Glutamatergic neuron (in vitro differentiated cells): ENCODE measurements around the gene PXDN. TPM values are rescaled to one million over a fixed set of nuclear protein-coding genes. Genes with fewer than 3 reads are reported as not detected.

ENCODE experiments used
- DNase-seq: peaks from one replicate; pipeline ENCODE4 v3.0.0; 2022
- H3K27ac Mint-ChIP-seq: one replicate; pipeline ENCODE4 v1.8.0; 2020; ENCODE audit warnings: mild to moderate bottlenecking, mixed read lengths, inconsistent platforms; ENCODE audit not compliant: unreplicated experiment
- H3K27me3 Mint-ChIP-seq: one replicate; pipeline ENCODE4 v1.8.0; 2020; ENCODE audit warnings: mild to moderate bottlenecking, moderate library complexity, mixed read lengths, inconsistent platforms; ENCODE audit not compliant: unreplicated experiment
- H3K36me3 Mint-ChIP-seq: one replicate; pipeline ENCODE4 v1.8.0; 2020; ENCODE audit warnings: mild to moderate bottlenecking, mixed read lengths, inconsistent platforms; ENCODE audit not compliant: unreplicated experiment
- H3K4me1 Mint-ChIP-seq: one replicate; pipeline ENCODE4 v1.8.0; 2020; ENCODE audit warnings: mild to moderate bottlenecking, low read depth, mixed read lengths, inconsistent platforms; ENCODE audit not compliant: unreplicated experiment
- H3K4me3 Mint-ChIP-seq: one replicate; pipeline ENCODE4 v1.8.0; 2020; ENCODE audit warnings: mild to moderate bottlenecking, mixed read lengths, inconsistent platforms; ENCODE audit not compliant: unreplicated experiment
- H3K9me3 Mint-ChIP-seq: one replicate; pipeline ENCODE4 v1.8.0; 2020; ENCODE audit warnings: mild to moderate bottlenecking, moderate library complexity, mixed read lengths, inconsistent platforms; ENCODE audit not compliant: unreplicated experiment
- total RNA-seq: library from RNA; stranded (reverse); fragmentation: NEBNext Ultra II Directional; extraction: Animal tissue kit (Norgen Biotek cat#: 25700); gene quantifications from one replicate; pipeline ENCODE4 v1.2.1, GENCODE V29; 2021; ENCODE audit not compliant: unreplicated experiment
- TF ChIP-seq, protein P1 (sequence below): fragments of 200-600 bp; sonication (generic); IDR thresholded peaks from one replicate; pipeline ENCODE4 v1.5.0; 2021; ENCODE audit not compliant: partially characterized antibody, unreplicated experiment

The PXDN gene
- total RNA-seq, 1 donor from 2014 or later: 226 TPM

DNA sequence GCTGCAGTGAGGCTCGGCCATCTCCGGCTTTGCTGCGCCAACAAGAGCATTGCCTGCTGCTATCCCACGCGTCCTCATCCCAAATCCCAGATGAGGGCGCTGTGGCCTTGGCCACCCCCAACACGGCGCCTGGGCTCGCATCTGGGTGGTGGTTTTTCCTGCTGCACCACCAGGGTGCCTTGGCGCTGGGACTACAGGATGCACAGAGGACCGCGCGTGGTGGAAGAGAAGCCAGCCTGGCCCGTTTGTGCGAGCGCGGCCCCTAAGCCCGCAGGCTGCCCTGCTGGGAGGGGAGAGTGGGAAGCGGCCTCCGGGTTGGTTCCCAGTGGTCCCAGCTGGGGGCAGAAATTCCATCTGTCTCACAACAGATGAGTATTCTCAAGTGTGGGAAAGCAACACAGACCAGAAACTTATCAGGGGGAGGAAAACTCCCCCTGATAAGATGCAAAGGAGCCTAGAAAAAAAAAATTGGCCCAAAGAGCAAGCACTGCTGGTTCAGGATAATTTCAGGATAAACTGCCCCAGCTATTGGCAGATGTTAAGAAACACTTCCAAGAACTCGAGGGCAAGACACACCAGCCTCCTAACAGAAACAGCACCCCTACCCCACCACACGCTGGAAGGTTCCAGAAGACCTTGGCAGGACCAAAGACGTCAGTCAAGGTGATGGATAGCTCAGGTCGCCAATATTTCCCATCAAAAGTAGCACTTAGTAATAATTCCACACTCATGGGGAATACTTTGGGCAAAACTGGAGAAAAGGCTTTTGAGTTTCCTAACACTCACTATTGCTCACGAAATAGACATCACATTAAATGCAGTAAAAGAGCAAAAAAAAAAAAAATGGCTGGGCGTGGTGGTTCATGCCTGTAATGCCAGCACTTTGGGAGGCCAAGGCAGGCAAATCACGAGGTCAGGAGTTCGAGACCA, 152.1 kb downstream of the PXDN start:
- Mint-ChIP-seq H3K9me3 (peaks cover 28% of the 10 kb centered on the region), H3K4me1 (peaks cover 31% of the 10 kb centered on the region), H3K27ac (no peak overlapping the region), H3K4me3 (peak overlapping the region; percentile 16), H3K36me3 (no peaks in the 10 kb centered on the region), H3K27me3 (peaks cover 20% of the 10 kb centered on the region)
- TF ChIP-seq, protein P1, sequence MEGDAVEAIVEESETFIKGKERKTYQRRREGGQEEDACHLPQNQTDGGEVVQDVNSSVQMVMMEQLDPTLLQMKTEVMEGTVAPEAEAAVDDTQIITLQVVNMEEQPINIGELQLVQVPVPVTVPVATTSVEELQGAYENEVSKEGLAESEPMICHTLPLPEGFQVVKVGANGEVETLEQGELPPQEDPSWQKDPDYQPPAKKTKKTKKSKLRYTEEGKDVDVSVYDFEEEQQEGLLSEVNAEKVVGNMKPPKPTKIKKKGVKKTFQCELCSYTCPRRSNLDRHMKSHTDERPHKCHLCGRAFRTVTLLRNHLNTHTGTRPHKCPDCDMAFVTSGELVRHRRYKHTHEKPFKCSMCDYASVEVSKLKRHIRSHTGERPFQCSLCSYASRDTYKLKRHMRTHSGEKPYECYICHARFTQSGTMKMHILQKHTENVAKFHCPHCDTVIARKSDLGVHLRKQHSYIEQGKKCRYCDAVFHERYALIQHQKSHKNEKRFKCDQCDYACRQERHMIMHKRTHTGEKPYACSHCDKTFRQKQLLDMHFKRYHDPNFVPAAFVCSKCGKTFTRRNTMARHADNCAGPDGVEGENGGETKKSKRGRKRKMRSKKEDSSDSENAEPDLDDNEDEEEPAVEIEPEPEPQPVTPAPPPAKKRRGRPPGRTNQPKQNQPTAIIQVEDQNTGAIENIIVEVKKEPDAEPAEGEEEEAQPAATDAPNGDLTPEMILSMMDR: peak; percentile 54
- peak; percentile 81 for DNase-seq

GRCh38 chr2:1591461-1591770, 152.9 kb downstream of the PXDN start:
- peaks cover 28% of the 10 kb centered on the region for H3K9me3 Mint-ChIP-seq
- H3K27me3 Mint-ChIP-seq: peaks cover 20% of the 10 kb centered on the region
- H3K4me3 Mint-ChIP-seq: peak overlapping the region; percentile 79
- no peaks in the 10 kb centered on the region for H3K36me3 Mint-ChIP-seq
- TF ChIP-seq, protein P1: no peak
- H3K27ac Mint-ChIP-seq: no peak overlapping the region
- peak; percentile 46 for DNase-seq
- peaks cover 31% of the 10 kb centered on the region for H3K4me1 Mint-ChIP-seq

GRCh38 chr2:1590596-1591460, 153.5 kb downstream of the PXDN start:
- Mint-ChIP-seq H3K9me3 (peaks cover 28% of the 10 kb centered on the region), H3K4me1 (peaks cover 31% of the 10 kb centered on the region), H3K4me3 (peak overlapping the region; percentile 79), H3K36me3 (no peaks in the 10 kb centered on the region), H3K27ac (no peak overlapping the region), H3K27me3 (peaks cover 20% of the 10 kb centered on the region)
- TF ChIP-seq, protein P1: no peak
- peak; percentile 55 for DNase-seq

GRCh38 chr2:1588978-1589621, 155.2 kb downstream of the PXDN start:
- TF ChIP-seq, protein P1: peak; percentile 11
- Mint-ChIP-seq H3K27ac (no peak overlapping the region), H3K4me3 (no peak overlapping the region), H3K9me3 (peaks cover 27% of the 10 kb centered on the region), H3K36me3 (no peaks in the 10 kb centered on the region), H3K27me3 (peaks cover 20% of the 10 kb centered on the region), H3K4me1 (peaks cover 30% of the 10 kb centered on the region)
- no peak for DNase-seq
